Measurements from ENCODE around the gene ALDOC. TPM values are rescaled to one million over a fixed set of nuclear protein-coding genes. Genes with fewer than 3 reads are reported as not detected.

Gene ALDOC
- total and polyA plus RNA-seq, 4 donors: 15.4 to 30.4 (median 24.6) TPM

GRCh38 chr17:28597606-28598383 lies 21.1 kb upstream of the ALDOC start:
- Histone ChIP-seq H3K36me3 (ENCODE audit: control insufficient read depth in 1 of 2, insufficient read depth in 2 of 2, low read length in 1 of 2) (no peaks in the 10 kb centered on the region), H3K4me1 (ENCODE audit: control insufficient read depth in 1 of 2, insufficient read depth in 2 of 2, low read length in 2 of 2) (no peaks in the 10 kb centered on the region), H3K4me3 (ENCODE audit: low read length in 2 of 2) (no peak overlapping the region), H3K27me3 (ENCODE audit: control insufficient read depth in 1 of 2, insufficient read depth in 2 of 2, low read length in 1 of 2) (no peaks in the 10 kb centered on the region), H3K9me3 (ENCODE audit: control insufficient read depth, low read length) (no peaks in the 10 kb centered on the region), H3K27ac (ENCODE audit: low read depth in 1 of 2, low read length in 2 of 2) (no peak overlapping the region)
- no peak for DNase-seq
- no peak for ATAC-seq (ENCODE audit: low FRiP score)
- WGBS, 2 donors: 40 to 43% methylated on average over 5 of the region's 5 CpGs
- intact Hi-C loops (cut with DNase I): loop anchor here (2.0 to 5.0 kb wide), 2 partner anchors 45 kb away; partner anchors contain the start of gene UNC119 (in 2 of the 2)

GRCh38 chr17:28592260-28592659 lies 15.6 kb upstream of the ALDOC start:
- no peak for ATAC-seq (ENCODE audit: low FRiP score)
- Histone ChIP-seq H3K4me1 (ENCODE audit: control insufficient read depth in 1 of 2, insufficient read depth in 2 of 2, low read length in 2 of 2) (no peaks in the 10 kb centered on the region), H3K27me3 (ENCODE audit: control insufficient read depth in 1 of 2, insufficient read depth in 2 of 2, low read length in 1 of 2) (no peaks in the 10 kb centered on the region), H3K27ac (ENCODE audit: low read depth in 1 of 2, low read length in 2 of 2) (no peak overlapping the region), H3K4me3 (ENCODE audit: low read length in 2 of 2) (no peak overlapping the region), H3K36me3 (ENCODE audit: control insufficient read depth in 1 of 2, insufficient read depth in 2 of 2, low read length in 1 of 2) (no peaks in the 10 kb centered on the region), H3K9me3 (ENCODE audit: control insufficient read depth, low read length) (no peaks in the 10 kb centered on the region)
- intact Hi-C loops (cut with DNase I): no loop called here
- 91% methylated on average over 4 of the region's 4 CpGs for WGBS, 2 donors
- no peak for DNase-seq

- no peaks in the 10 kb centered on the region for H3K9me3 ChIP-seq (ENCODE audit: control insufficient read depth, low read length)
- H3K4me1 ChIP-seq (ENCODE audit: control insufficient read depth in 1 of 2, insufficient read depth in 2 of 2, low read length in 2 of 2): no peaks in the 10 kb centered on the region
- no peak overlapping the region for H3K4me3 ChIP-seq (ENCODE audit: low read length in 2 of 2)
- no peak for DNase-seq
- no peaks in the 10 kb centered on the region for H3K27me3 ChIP-seq (ENCODE audit: control insufficient read depth in 1 of 2, insufficient read depth in 2 of 2, low read length in 1 of 2)
- H3K36me3 ChIP-seq (ENCODE audit: control insufficient read depth in 1 of 2, insufficient read depth in 2 of 2, low read length in 1 of 2): no peaks in the 10 kb centered on the region
- no peak for ATAC-seq (ENCODE audit: low FRiP score)
- H3K27ac ChIP-seq (ENCODE audit: low read depth in 1 of 2, low read length in 2 of 2): no peak overlapping the region
- intact Hi-C loops (cut with DNase I): no loop called here
- WGBS, 2 donors: 94% methylated on average over 3 of the region's 3 CpGs
Observed at GRCh38 chr17:28585851-28586250, 9.2 kb upstream of the ALDOC start.

- H3K27ac ChIP-seq (ENCODE audit: low read depth in 1 of 2, low read length in 2 of 2): no peak overlapping the region
- 85 to 92% methylated on average over 3 of the region's 3 CpGs for WGBS, 2 donors
- H3K9me3 ChIP-seq (ENCODE audit: control insufficient read depth, low read length): no peaks in the 10 kb centered on the region
- no peaks in the 10 kb centered on the region for H3K27me3 ChIP-seq (ENCODE audit: control insufficient read depth in 1 of 2, insufficient read depth in 2 of 2, low read length in 1 of 2)
- DNase-seq: no peak
- H3K4me1 ChIP-seq (ENCODE audit: control insufficient read depth in 1 of 2, insufficient read depth in 2 of 2, low read length in 2 of 2): no peaks in the 10 kb centered on the region
- no peak for ATAC-seq (ENCODE audit: low FRiP score)
- intact Hi-C loops (cut with DNase I): no loop called here
- H3K4me3 ChIP-seq (ENCODE audit: low read length in 2 of 2): no peak overlapping the region
- H3K36me3 ChIP-seq (ENCODE audit: control insufficient read depth in 1 of 2, insufficient read depth in 2 of 2, low read length in 1 of 2): no peaks in the 10 kb centered on the region
Observed at GRCh38 chr17:28584434-28584833, 7.7 kb upstream of the ALDOC start.

- Histone ChIP-seq H3K9me3 (ENCODE audit: control insufficient read depth, low read length) (no peaks in the 10 kb centered on the region), H3K4me1 (ENCODE audit: control insufficient read depth in 1 of 2, insufficient read depth in 2 of 2, low read length in 2 of 2) (no peaks in the 10 kb centered on the region), H3K36me3 (ENCODE audit: control insufficient read depth in 1 of 2, insufficient read depth in 2 of 2, low read length in 1 of 2) (no peaks in the 10 kb centered on the region), H3K27ac (ENCODE audit: low read depth in 1 of 2, low read length in 2 of 2) (no peak overlapping the region), H3K4me3 (ENCODE audit: low read length in 2 of 2) (no peak overlapping the region), H3K27me3 (ENCODE audit: control insufficient read depth in 1 of 2, insufficient read depth in 2 of 2, low read length in 1 of 2) (no peaks in the 10 kb centered on the region)
- intact Hi-C loops (cut with DNase I): no loop called here
- ATAC-seq (ENCODE audit: low FRiP score): no peak
- DNase-seq: no peak
- 92 to 98% methylated on average over 2 of the region's 2 CpGs for WGBS, 2 donors
Observed at GRCh38 chr17:28582513-28582912, 5.8 kb upstream of the ALDOC start.

- DNase-seq (no peak), ATAC-seq (ENCODE audit: low FRiP score) (no peak)
- Histone ChIP-seq H3K27ac (ENCODE audit: low read depth in 1 of 2, low read length in 2 of 2) (no peak overlapping the region), H3K9me3 (ENCODE audit: control insufficient read depth, low read length) (no peaks in the 10 kb centered on the region), H3K36me3 (ENCODE audit: control insufficient read depth in 1 of 2, insufficient read depth in 2 of 2, low read length in 1 of 2) (no peaks in the 10 kb centered on the region), H3K4me1 (ENCODE audit: control insufficient read depth in 1 of 2, insufficient read depth in 2 of 2, low read length in 2 of 2) (peaks cover 0 to 2% of the 10 kb centered on the region in 2 donors), H3K27me3 (ENCODE audit: control insufficient read depth in 1 of 2, insufficient read depth in 2 of 2, low read length in 1 of 2) (no peaks in the 10 kb centered on the region), H3K4me3 (ENCODE audit: low read length in 2 of 2) (no peak overlapping the region)
- intact Hi-C loops (cut with DNase I): no loop called here
- WGBS, 2 donors: 96 to 100% methylated on average over 3 of the region's 3 CpGs
Observed at GRCh38 chr17:28580959-28581358, 4.3 kb upstream of the ALDOC start.

GRCh38 chr17:28579526-28579925 lies 2.8 kb upstream of the ALDOC start:
- 96 to 97% methylated on average over 4 of the region's 4 CpGs for WGBS, 2 donors
- DNase-seq: no peak
- intact Hi-C loops (cut with DNase I): no loop called here
- Histone ChIP-seq H3K4me1 (ENCODE audit: control insufficient read depth in 1 of 2, insufficient read depth in 2 of 2, low read length in 2 of 2) (peaks cover 0 to 2% of the 10 kb centered on the region in 2 donors), H3K9me3 (ENCODE audit: control insufficient read depth, low read length) (no peaks in the 10 kb centered on the region), H3K4me3 (ENCODE audit: low read length in 2 of 2) (no peak overlapping the region), H3K27me3 (ENCODE audit: control insufficient read depth in 1 of 2, insufficient read depth in 2 of 2, low read length in 1 of 2) (no peaks in the 10 kb centered on the region), H3K36me3 (ENCODE audit: control insufficient read depth in 1 of 2, insufficient read depth in 2 of 2, low read length in 1 of 2) (no peaks in the 10 kb centered on the region), H3K27ac (ENCODE audit: low read depth in 1 of 2, low read length in 2 of 2) (no peak overlapping the region)
- ATAC-seq (ENCODE audit: low FRiP score): no peak

GRCh38 chr17:28578246-28579195 lies 1.8 kb upstream of the ALDOC start:
- ATAC-seq (ENCODE audit: low FRiP score): no peak
- 99% methylated on average over 8 of the region's 8 CpGs for WGBS, 2 donors
- no peak overlapping the region for H3K27ac ChIP-seq (ENCODE audit: low read depth in 1 of 2, low read length in 2 of 2)
- H3K9me3 ChIP-seq (ENCODE audit: control insufficient read depth, low read length): no peaks in the 10 kb centered on the region
- peaks cover 0 to 2% of the 10 kb centered on the region in 2 donors for H3K4me1 ChIP-seq (ENCODE audit: control insufficient read depth in 1 of 2, insufficient read depth in 2 of 2, low read length in 2 of 2)
- no peak overlapping the region for H3K4me3 ChIP-seq (ENCODE audit: low read length in 2 of 2)
- no peaks in the 10 kb centered on the region for H3K27me3 ChIP-seq (ENCODE audit: control insufficient read depth in 1 of 2, insufficient read depth in 2 of 2, low read length in 1 of 2)
- no peaks in the 10 kb centered on the region for H3K36me3 ChIP-seq (ENCODE audit: control insufficient read depth in 1 of 2, insufficient read depth in 2 of 2, low read length in 1 of 2)
- DNase-seq: no peak
- intact Hi-C loops (cut with DNase I): no loop called here

Measured in aorta (tissue), 5 donors.